ENCODE data around the gene HLA-DMB.
A peak's percentile ranks its signal among the peaks of the same experiment; 100 is the strongest.

Gene HLA-DMB

GRCh38 chr6:32980488-32981038, 39.7 kb upstream of the HLA-DMB start:
- H3K27ac ChIP-seq (replicated peaks), result no peak overlapping the region
- H3K4me3 ChIP-seq (replicated peaks; ENCODE audit: insufficient read depth, low read length), result no peak overlapping the region
- TF ChIP-seq SPI1 (IDR thresholded peaks at IDR 0.05; ENCODE audit: borderline replicate concordance, low read depth) (no peak), POLR2AphosphoS5 (IDR thresholded peaks at IDR 0.05; ENCODE audit: low read depth) (peak; percentile 31; the same call in 1 of the 2 replicates), REST (IDR thresholded peaks at IDR 0.05; ENCODE audit: insufficient replicate concordance, low read depth) (no peak)
- no peaks in the 10 kb centered on the region for H3K27me3 ChIP-seq (ENCODE audit: insufficient read depth, poor library complexity, severe bottlenecking)
- peak in 1 of 2 experiments; percentile 47 for DNase-seq (ENCODE audit: low read depth in 1 of 2, low spot score in 1 of 2)

- no peaks in the 10 kb centered on the region for H3K27me3 ChIP-seq (ENCODE audit: insufficient read depth, poor library complexity, severe bottlenecking)
- no peak overlapping the region for H3K27ac ChIP-seq (replicated peaks)
- DNase-seq (ENCODE audit: low read depth in 1 of 2, low spot score in 1 of 2), result no peak
- no peak for TF ChIP-seq REST (IDR thresholded peaks at IDR 0.05; ENCODE audit: insufficient replicate concordance, low read depth)
- no peak for TF ChIP-seq GABPA (IDR thresholded peaks at IDR 0.05; ENCODE audit: low read depth)
- TF ChIP-seq CTCF (IDR thresholded peaks at IDR 0.05; ENCODE audit: insufficient read depth, low read length), result no peak
- TF ChIP-seq SPI1 (IDR thresholded peaks at IDR 0.05; ENCODE audit: borderline replicate concordance, low read depth), result no peak
- no peak for TF ChIP-seq POLR2AphosphoS5 (IDR thresholded peaks at IDR 0.05; ENCODE audit: low read depth)
- H3K4me3 ChIP-seq (replicated peaks; ENCODE audit: insufficient read depth, low read length), result no peak overlapping the region
Measured at GRCh38 chr6:32979720-32980487, 39.1 kb upstream of the HLA-DMB start.

GRCh38 chr6:32977953-32978324, 37.1 kb upstream of the HLA-DMB start:
- Histone ChIP-seq H3K27ac (replicated peaks) (no peak overlapping the region), H3K27me3 (ENCODE audit: insufficient read depth, poor library complexity, severe bottlenecking) (no peaks in the 10 kb centered on the region), H3K4me3 (replicated peaks; ENCODE audit: insufficient read depth, low read length) (no peak overlapping the region)
- DNase-seq (ENCODE audit: low read depth in 1 of 2, low spot score in 1 of 2), result no peak
- TF ChIP-seq SPI1 (IDR thresholded peaks at IDR 0.05; ENCODE audit: borderline replicate concordance, low read depth) (no peak), REST (IDR thresholded peaks at IDR 0.05; ENCODE audit: insufficient replicate concordance, low read depth) (no peak)

GRCh38 chr6:32977272-32977952, 36.6 kb upstream of the HLA-DMB start:
- no peaks in the 10 kb centered on the region for H3K27me3 ChIP-seq (ENCODE audit: insufficient read depth, poor library complexity, severe bottlenecking)
- TF ChIP-seq GABPA (IDR thresholded peaks at IDR 0.05; ENCODE audit: low read depth), result no peak
- TF ChIP-seq POLR2AphosphoS5 (IDR thresholded peaks at IDR 0.05; ENCODE audit: low read depth), result peak; percentile 34; the same call in 1 of the 2 replicates
- DNase-seq (ENCODE audit: low read depth in 1 of 2, low spot score in 1 of 2), result peak in 1 of 2 experiments; percentile 39
- H3K4me3 ChIP-seq (replicated peaks; ENCODE audit: insufficient read depth, low read length), result no peak overlapping the region
- no peak overlapping the region for H3K27ac ChIP-seq (replicated peaks)
